Mesendoderm (in vitro differentiated cells): ENCODE data around the gene DYNLT4. TPM values are rescaled to one million over a fixed set of nuclear protein-coding genes. Genes with fewer than 3 reads are reported as not detected.
A peak's percentile ranks its signal among the peaks of the same experiment; 100 is the strongest.

ENCODE experiments used
- DNase-seq: peaks from one replicate; pipeline ENCODE4 v3.0.0; 2013
- H2AK5ac ChIP-seq: 2 replicates; pipeline ENCODE4 v1.6.1; 2013; ENCODE audit warnings: low read length, inconsistent platforms
- H2BK120ac ChIP-seq: 2 replicates; pipeline ENCODE4 v1.6.1; 2013; ENCODE audit warnings: low read depth, mild to moderate bottlenecking, low read length, moderate library complexity, mixed read lengths
- H2BK15ac ChIP-seq: replicated peaks from 2 replicates; pipeline ENCODE4 v1.6.1; 2013; ENCODE audit warnings: low read depth, mild to moderate bottlenecking, moderate library complexity
- H2BK5ac ChIP-seq: 2 replicates; pipeline ENCODE4 v1.6.1; 2013; ENCODE audit warnings: low read length, inconsistent platforms
- H3K18ac ChIP-seq: 2 replicates; pipeline ENCODE4 v1.6.1; 2013; ENCODE audit warnings: mild to moderate bottlenecking, low read length, mixed read lengths
- H3K23ac ChIP-seq: one replicate; pipeline ENCODE4 v1.6.1; 2013; ENCODE audit warnings: low read length
- H3K27ac ChIP-seq: 2 replicates; pipeline ENCODE4 v1.5.1; 2013; ENCODE audit warnings: low read depth, mild to moderate bottlenecking, inconsistent platforms, low read length, moderate library complexity
- H3K27me3 ChIP-seq: 2 replicates; pipeline ENCODE4 v1.6.1; 2013; ENCODE audit warnings: low read length, control low read depth, mild to moderate bottlenecking, inconsistent platforms; ENCODE audit not compliant: insufficient read depth, poor library complexity
- H3K36me3 ChIP-seq: 2 replicates; pipeline ENCODE4 v1.6.1; 2013; ENCODE audit warnings: low read length, inconsistent platforms; ENCODE audit not compliant: control insufficient read depth, insufficient read depth
- H3K4ac ChIP-seq: one replicate; pipeline ENCODE4 v1.6.1; 2013; ENCODE audit warnings: low read depth, mild to moderate bottlenecking, low read length, moderate library complexity
- H3K4me1 ChIP-seq: 2 replicates; pipeline ENCODE4 v1.6.1; 2013; ENCODE audit warnings: low read depth, low read length, inconsistent platforms; ENCODE audit not compliant: control insufficient read depth
- H3K4me2 ChIP-seq: 2 replicates; pipeline ENCODE4 v1.6.1; 2013; ENCODE audit warnings: low read length
- H3K4me3 ChIP-seq: 2 replicates; pipeline ENCODE4 v1.5.1; 2013; ENCODE audit warnings: mild to moderate bottlenecking, low read length
- H3K56ac ChIP-seq: one replicate; pipeline ENCODE4 v1.6.1; 2013; ENCODE audit warnings: low read length
- H3K79me1 ChIP-seq: 2 replicates; pipeline ENCODE4 v1.6.1; 2013; ENCODE audit warnings: low read length, inconsistent platforms
- H3K79me2 ChIP-seq: 2 replicates; pipeline ENCODE4 v1.6.1; 2013; ENCODE audit warnings: mild to moderate bottlenecking, low read length; ENCODE audit not compliant: control insufficient read depth, insufficient read depth
- H3K9ac ChIP-seq: 2 replicates; pipeline ENCODE4 v1.6.1; 2013; ENCODE audit warnings: low read length, inconsistent platforms
- H4K5ac ChIP-seq: one replicate; pipeline ENCODE4 v1.6.1; 2013; ENCODE audit warnings: low read length
- H4K8ac ChIP-seq: one replicate; pipeline ENCODE4 v1.6.1; 2013; ENCODE audit warnings: low read depth, mild to moderate bottlenecking, control low read depth, low read length, moderate library complexity
- WGBS: extraction: QIAGEN DNeasy Blood & Tissue Kit; methylation state at CpG from one replicate; pipeline ENCODE4 v1.1.7; 2013; ENCODE audit warnings: low lambda C conversion rate, missing lambda C conversion rate; ENCODE audit not compliant: insufficient coverage; ENCODE audit errors: extremely low coverage; 5-methylcytosine and 5-hydroxymethylcytosine counted together
- polyA plus RNA-seq, 2 experiments: library from polyadenylated mRNA; stranded (reverse); fragments of 200-250 nt; gene quantifications; one replicate each; pipeline ENCODE4 v1.2.3, GENCODE V29; 2013

DYNLT4 gene
- polyA plus RNA-seq (2013, experiment 1 of 2), result not detected
- polyA plus RNA-seq (2013, experiment 2 of 2), result not detected

- DNase-seq, result no peak
- Histone ChIP-seq H3K4me1 (peaks cover 23% of the 10 kb centered on the region), H4K5ac (no peak within 1 kb of the TSS), H2AK5ac (peak within 1 kb of the TSS; percentile 29), H2BK15ac (no peak within 1 kb of the TSS), H3K4me3 (no peak within 1 kb of the TSS), H2BK120ac (peak within 1 kb of the TSS; percentile 10), H3K23ac (peak within 1 kb of the TSS; percentile 48), H3K27me3 (no peaks in the 10 kb centered on the region), H3K4me2 (no peak within 1 kb of the TSS), H3K18ac (peak within 1 kb of the TSS; percentile 52), H2BK5ac (peak within 1 kb of the TSS; percentile 66), H3K4ac (peak within 1 kb of the TSS; percentile 19), H3K56ac (peak within 1 kb of the TSS; percentile 73), H3K36me3 (no peaks in the 10 kb centered on the region), H3K79me2 (no peaks in the 10 kb centered on the region), H4K8ac (no peak within 1 kb of the TSS), H3K27ac (peak within 1 kb of the TSS; percentile 96), H3K9ac (peak within 1 kb of the TSS; percentile 58), H3K79me1 (peaks cover 2% of the 10 kb centered on the region)
- no CpG with 5 or more reads among the region's 7 CpGs for WGBS
Measured at GRCh38 chr1:44806704-44807363, at the start of gene DYNLT4. TSS of gene DYNLT4 (minus strand) at chr1:44807351. CDS start at chr1:44806668, 683 bp downstream.

- H3K4ac ChIP-seq, result no peak overlapping the region
- no peaks in the 10 kb centered on the region for H3K79me2 ChIP-seq
- H3K36me3 ChIP-seq, result no peaks in the 10 kb centered on the region
- H3K27me3 ChIP-seq, result no peaks in the 10 kb centered on the region
- H2BK120ac ChIP-seq, result no peak overlapping the region
- H3K79me1 ChIP-seq, result no peaks in the 10 kb centered on the region
- no peak overlapping the region for H4K8ac ChIP-seq
- no peak overlapping the region for H4K5ac ChIP-seq
- no peak overlapping the region for H3K27ac ChIP-seq
- no peak overlapping the region for H2BK15ac ChIP-seq
- no peak overlapping the region for H2AK5ac ChIP-seq
- no peak for DNase-seq
- H3K4me3 ChIP-seq, result no peak overlapping the region
- H2BK5ac ChIP-seq, result no peak overlapping the region
- no CpG with 5 or more reads among the region's 7 CpGs for WGBS
- no peak overlapping the region for H3K4me2 ChIP-seq
- no peaks in the 10 kb centered on the region for H3K4me1 ChIP-seq
- no peak overlapping the region for H3K9ac ChIP-seq
- no peak overlapping the region for H3K18ac ChIP-seq
- H3K56ac ChIP-seq, result no peak overlapping the region
- H3K23ac ChIP-seq, result no peak overlapping the region
Measured at GRCh38 chr1:44855742-44856141, 48.6 kb upstream of the DYNLT4 start.

GRCh38 chr1:44854970-44855369, 47.8 kb upstream of the DYNLT4 start:
- H4K5ac ChIP-seq, result no peak overlapping the region
- H3K4ac ChIP-seq, result no peak overlapping the region
- no peak overlapping the region for H3K27ac ChIP-seq
- H2AK5ac ChIP-seq, result no peak overlapping the region
- no peak overlapping the region for H3K9ac ChIP-seq
- H2BK5ac ChIP-seq, result no peak overlapping the region
- no peaks in the 10 kb centered on the region for H3K79me1 ChIP-seq
- H3K56ac ChIP-seq, result no peak overlapping the region
- no peak for DNase-seq
- no peak overlapping the region for H3K18ac ChIP-seq
- no peak overlapping the region for H2BK15ac ChIP-seq
- no peak overlapping the region for H3K23ac ChIP-seq
- no peaks in the 10 kb centered on the region for H3K4me1 ChIP-seq
- H3K4me3 ChIP-seq, result no peak overlapping the region
- no peak overlapping the region for H4K8ac ChIP-seq
- no CpG with 5 or more reads among the region's 1 CpG for WGBS
- no peak overlapping the region for H2BK120ac ChIP-seq
- H3K27me3 ChIP-seq, result no peaks in the 10 kb centered on the region
- no peaks in the 10 kb centered on the region for H3K79me2 ChIP-seq
- H3K4me2 ChIP-seq, result no peak overlapping the region
- H3K36me3 ChIP-seq, result no peaks in the 10 kb centered on the region

- Histone ChIP-seq H2BK15ac (no peak overlapping the region), H3K27ac (no peak overlapping the region), H2AK5ac (no peak overlapping the region), H2BK5ac (no peak overlapping the region), H3K79me2 (no peaks in the 10 kb centered on the region), H3K4me3 (no peak overlapping the region), H4K5ac (no peak overlapping the region), H4K8ac (no peak overlapping the region), H3K4me1 (no peaks in the 10 kb centered on the region), H3K79me1 (no peaks in the 10 kb centered on the region), H3K9ac (no peak overlapping the region), H3K36me3 (no peaks in the 10 kb centered on the region), H2BK120ac (no peak overlapping the region), H3K23ac (no peak overlapping the region), H3K4ac (no peak overlapping the region), H3K27me3 (no peaks in the 10 kb centered on the region), H3K18ac (no peak overlapping the region), H3K56ac (no peak overlapping the region), H3K4me2 (no peak overlapping the region)
- DNase-seq, result no peak
- no CpG with 5 or more reads among the region's 6 CpGs for WGBS
Measured at GRCh38 chr1:44853201-44853600, 46.0 kb upstream of the DYNLT4 start.

- Histone ChIP-seq H3K4me1 (no peaks in the 10 kb centered on the region), H2BK5ac (no peak overlapping the region), H3K4me3 (no peak overlapping the region), H3K36me3 (no peaks in the 10 kb centered on the region), H2AK5ac (no peak overlapping the region), H3K4me2 (no peak overlapping the region), H3K56ac (no peak overlapping the region), H2BK15ac (no peak overlapping the region), H3K23ac (no peak overlapping the region), H3K4ac (no peak overlapping the region), H3K18ac (no peak overlapping the region), H4K5ac (no peak overlapping the region), H3K27ac (no peak overlapping the region), H4K8ac (no peak overlapping the region), H3K79me1 (no peaks in the 10 kb centered on the region), H2BK120ac (no peak overlapping the region), H3K27me3 (no peaks in the 10 kb centered on the region), H3K79me2 (no peaks in the 10 kb centered on the region), H3K9ac (no peak overlapping the region)
- no peak for DNase-seq
- no CpG with 5 or more reads among the region's 1 CpG for WGBS
Measured at GRCh38 chr1:44851308-44851707, 44.2 kb upstream of the DYNLT4 start.
